ENCODE measurements around the gene GLB1L2. TPM values are rescaled to one million over a fixed set of nuclear protein-coding genes. Genes with fewer than 3 reads are reported as not detected.

GLB1L2 gene
- polyA plus RNA-seq, 4 donors = 1.4 to 9.6 (median 4.2) TPM

DNA sequence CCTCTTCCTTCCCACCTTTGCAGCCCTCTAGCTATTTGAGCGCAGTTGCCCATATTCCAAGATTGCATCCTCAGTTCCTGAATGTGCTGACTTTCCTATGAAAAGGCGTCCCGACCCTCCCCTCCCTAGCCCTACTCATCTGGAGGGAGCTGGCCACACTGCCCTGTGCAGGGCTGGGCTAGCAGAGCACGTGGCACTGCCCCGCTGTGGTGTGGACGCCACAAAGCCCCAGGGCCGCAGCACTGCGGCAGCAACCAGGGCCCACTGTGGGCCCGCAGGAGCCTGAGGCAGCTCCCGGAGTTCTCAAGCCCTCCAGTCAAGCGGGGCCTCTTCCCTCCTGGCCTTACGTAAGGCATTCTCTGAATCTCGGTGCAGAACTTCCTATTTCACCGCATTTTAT, 52.6 kb downstream of the GLB1L2 start:
- FAIRE-seq = no peak

DNA sequence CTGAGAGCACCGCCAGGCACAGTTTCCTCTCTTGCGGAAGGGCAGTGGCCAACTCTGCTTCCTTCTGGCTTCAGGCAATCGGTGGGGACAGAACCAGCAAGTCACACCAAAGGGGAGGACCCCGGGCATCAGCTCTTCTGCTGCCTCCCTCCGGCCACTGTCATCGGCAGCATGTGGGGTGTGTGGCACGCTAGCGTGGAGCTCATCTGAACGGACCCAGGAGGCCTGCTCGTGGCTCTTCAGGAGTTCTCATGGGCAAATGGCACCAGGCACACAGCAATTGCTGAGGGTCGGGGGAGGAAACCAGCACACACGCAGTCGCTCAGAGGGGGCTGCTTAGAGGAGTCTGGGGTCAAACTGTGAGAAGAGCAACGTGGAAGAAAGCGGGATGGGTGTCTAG, 53.4 kb downstream of the GLB1L2 start:
- DNase-seq = no peak
- FAIRE-seq = no peak

More for the DNA sequence above, 52.6 kb downstream of the GLB1L2 start:
- no peak overlapping the region for H3K27ac ChIP-seq (ENCODE audit: low read depth in 1 of 3, low read length in 2 of 3)
- peaks cover 0 to 2% of the 10 kb centered on the region in 2 donors for H3K9me3 ChIP-seq (ENCODE audit: control insufficient read depth in 2 of 2, insufficient read depth in 1 of 2, low read depth in 1 of 2, low read length in 1 of 2)
- DNase-seq = no peak
- H3K36me3 ChIP-seq (ENCODE audit: control insufficient read depth in 3 of 3, insufficient read depth in 2 of 3, low read depth in 1 of 3, low read length in 3 of 3) = no peaks in the 10 kb centered on the region
- H3K4me3 ChIP-seq (ENCODE audit: low read depth in 1 of 3, low read length in 3 of 3) = no peak overlapping the region
- H3K27me3 ChIP-seq (ENCODE audit: control insufficient read depth in 3 of 3, insufficient read depth in 3 of 3, low read length in 3 of 3) = no peaks in the 10 kb centered on the region
- no peaks in the 10 kb centered on the region for H3K4me1 ChIP-seq (ENCODE audit: control insufficient read depth in 3 of 3, insufficient read depth in 2 of 3, low read depth in 1 of 3, low read length in 2 of 3)
- WGBS, 3 donors = 81 to 88% (median 83%) methylated on average over 12 to 14 of the region's 14 CpGs

GRCh38 chr11:134385774-134386565, 54.2 kb downstream of the GLB1L2 start:
- FAIRE-seq = no peak
- no peaks in the 10 kb centered on the region for H3K27me3 ChIP-seq (ENCODE audit: control insufficient read depth in 3 of 3, insufficient read depth in 3 of 3, low read length in 3 of 3)
- H3K27ac ChIP-seq (ENCODE audit: low read depth in 1 of 3, low read length in 2 of 3) = no peak overlapping the region
- DNase-seq = no peak
- H3K9me3 ChIP-seq (ENCODE audit: control insufficient read depth in 2 of 2, insufficient read depth in 1 of 2, low read depth in 1 of 2, low read length in 1 of 2) = no peaks in the 10 kb centered on the region
- WGBS, 3 donors = 42 to 53% (median 45%) methylated on average over 20 of the region's 20 CpGs
- H3K4me1 ChIP-seq (ENCODE audit: control insufficient read depth in 3 of 3, insufficient read depth in 2 of 3, low read depth in 1 of 3, low read length in 2 of 3) = no peaks in the 10 kb centered on the region
- H3K36me3 ChIP-seq (ENCODE audit: control insufficient read depth in 3 of 3, insufficient read depth in 2 of 3, low read depth in 1 of 3, low read length in 3 of 3) = no peaks in the 10 kb centered on the region
- no peak overlapping the region for H3K4me3 ChIP-seq (ENCODE audit: low read depth in 1 of 3, low read length in 3 of 3)

More for the DNA sequence above, 53.4 kb downstream of the GLB1L2 start:
- H3K36me3 ChIP-seq (ENCODE audit: control insufficient read depth in 3 of 3, insufficient read depth in 2 of 3, low read depth in 1 of 3, low read length in 3 of 3) = no peaks in the 10 kb centered on the region
- no peaks in the 10 kb centered on the region for H3K9me3 ChIP-seq (ENCODE audit: control insufficient read depth in 2 of 2, insufficient read depth in 1 of 2, low read depth in 1 of 2, low read length in 1 of 2)
- no peak overlapping the region for H3K4me3 ChIP-seq (ENCODE audit: low read depth in 1 of 3, low read length in 3 of 3)
- no peak overlapping the region for H3K27ac ChIP-seq (ENCODE audit: low read depth in 1 of 3, low read length in 2 of 3)
- WGBS, 3 donors = 87 to 90% (median 89%) methylated on average over 15 of the region's 15 CpGs
- H3K27me3 ChIP-seq (ENCODE audit: control insufficient read depth in 3 of 3, insufficient read depth in 3 of 3, low read length in 3 of 3) = no peaks in the 10 kb centered on the region
- H3K4me1 ChIP-seq (ENCODE audit: control insufficient read depth in 3 of 3, insufficient read depth in 2 of 3, low read depth in 1 of 3, low read length in 2 of 3) = no peaks in the 10 kb centered on the region

DNA sequence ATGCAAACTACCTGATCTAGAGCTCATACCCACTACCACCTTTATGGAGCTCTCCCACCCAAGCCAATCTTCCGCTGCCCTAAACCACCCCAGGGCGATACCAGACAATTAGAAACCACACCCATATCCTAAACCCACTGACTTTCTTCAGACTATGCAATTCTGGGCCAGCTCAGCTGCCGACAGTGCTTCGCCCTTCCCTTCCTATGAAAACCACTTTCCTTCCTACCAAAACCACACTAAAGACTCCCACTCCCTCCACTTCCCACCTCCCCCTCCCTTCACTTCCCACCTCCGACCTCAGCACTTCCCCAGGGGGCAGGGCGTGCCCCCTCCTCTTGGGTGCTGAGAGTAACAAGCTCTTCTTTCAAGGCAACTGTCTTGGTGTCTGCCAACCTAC, 55.2 kb downstream of the GLB1L2 start:
- FAIRE-seq = no peak
- WGBS, 3 donors = 47 to 68% (median 59%) methylated on average over 6 of the region's 6 CpGs

GRCh38 chr11:134387501-134387900, 55.7 kb downstream of the GLB1L2 start:
- DNase-seq (no peak), FAIRE-seq (no peak)

More for the DNA sequence above, 55.2 kb downstream of the GLB1L2 start:
- Histone ChIP-seq H3K4me1 (ENCODE audit: control insufficient read depth in 3 of 3, insufficient read depth in 2 of 3, low read depth in 1 of 3, low read length in 2 of 3) (no peaks in the 10 kb centered on the region), H3K9me3 (ENCODE audit: control insufficient read depth in 2 of 2, insufficient read depth in 1 of 2, low read depth in 1 of 2, low read length in 1 of 2) (no peaks in the 10 kb centered on the region), H3K36me3 (ENCODE audit: control insufficient read depth in 3 of 3, insufficient read depth in 2 of 3, low read depth in 1 of 3, low read length in 3 of 3) (no peaks in the 10 kb centered on the region), H3K4me3 (ENCODE audit: low read depth in 1 of 3, low read length in 3 of 3) (no peak overlapping the region), H3K27me3 (ENCODE audit: control insufficient read depth in 3 of 3, insufficient read depth in 3 of 3, low read length in 3 of 3) (no peaks in the 10 kb centered on the region), H3K27ac (ENCODE audit: low read depth in 1 of 3, low read length in 2 of 3) (no peak overlapping the region)
- DNase-seq = no peak

DNA sequence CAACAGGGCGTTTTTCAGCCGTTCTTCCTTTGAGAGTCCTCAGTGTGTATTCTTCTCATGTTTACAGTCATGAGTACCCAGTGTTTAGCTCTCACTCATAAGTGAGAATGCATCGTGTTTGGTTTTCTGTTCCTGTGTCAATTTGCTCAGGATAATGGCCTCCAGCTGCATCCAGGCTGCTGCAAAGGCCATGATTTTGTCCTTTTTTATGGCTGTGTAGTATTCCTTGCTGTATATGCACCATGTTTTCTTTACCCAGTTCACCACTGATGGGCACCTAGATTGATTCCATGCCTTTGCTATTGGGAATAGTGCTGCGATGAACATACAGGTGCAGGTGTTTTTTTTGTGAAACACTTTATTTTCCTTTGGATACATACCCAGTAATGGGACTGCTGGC, 56.8 kb downstream of the GLB1L2 start:
- 78 to 92% (median 83%) methylated on average over 4 of the region's 4 CpGs for WGBS, 3 donors
- Histone ChIP-seq H3K4me1 (ENCODE audit: control insufficient read depth in 3 of 3, insufficient read depth in 2 of 3, low read depth in 1 of 3, low read length in 2 of 3) (no peaks in the 10 kb centered on the region), H3K27ac (ENCODE audit: low read depth in 1 of 3, low read length in 2 of 3) (no peak overlapping the region), H3K27me3 (ENCODE audit: control insufficient read depth in 3 of 3, insufficient read depth in 3 of 3, low read length in 3 of 3) (peaks cover 0 to 2% (median 0%) of the 10 kb centered on the region in 3 donors), H3K4me3 (ENCODE audit: low read depth in 1 of 3, low read length in 3 of 3) (no peak overlapping the region), H3K36me3 (ENCODE audit: control insufficient read depth in 3 of 3, insufficient read depth in 2 of 3, low read depth in 1 of 3, low read length in 3 of 3) (no peaks in the 10 kb centered on the region), H3K9me3 (ENCODE audit: control insufficient read depth in 2 of 2, insufficient read depth in 1 of 2, low read depth in 1 of 2, low read length in 1 of 2) (no peaks in the 10 kb centered on the region)
- no peak for DNase-seq
- FAIRE-seq = no peak

More at GRCh38 chr11:134387501-134387900, 55.7 kb downstream of the GLB1L2 start:
- peaks cover 0 to 1% (median 0%) of the 10 kb centered on the region in 3 donors for H3K27me3 ChIP-seq (ENCODE audit: control insufficient read depth in 3 of 3, insufficient read depth in 3 of 3, low read length in 3 of 3)
- no peak overlapping the region for H3K27ac ChIP-seq (ENCODE audit: low read depth in 1 of 3, low read length in 2 of 3)
- H3K4me1 ChIP-seq (ENCODE audit: control insufficient read depth in 3 of 3, insufficient read depth in 2 of 3, low read depth in 1 of 3, low read length in 2 of 3) = no peaks in the 10 kb centered on the region
- no peaks in the 10 kb centered on the region for H3K36me3 ChIP-seq (ENCODE audit: control insufficient read depth in 3 of 3, insufficient read depth in 2 of 3, low read depth in 1 of 3, low read length in 3 of 3)
- no peaks in the 10 kb centered on the region for H3K9me3 ChIP-seq (ENCODE audit: control insufficient read depth in 2 of 2, insufficient read depth in 1 of 2, low read depth in 1 of 2, low read length in 1 of 2)
- no peak overlapping the region for H3K4me3 ChIP-seq (ENCODE audit: low read depth in 1 of 3, low read length in 3 of 3)
- WGBS, 3 donors = 88 to 92% (median 89%) methylated on average over 21 of the region's 21 CpGs

DNA sequence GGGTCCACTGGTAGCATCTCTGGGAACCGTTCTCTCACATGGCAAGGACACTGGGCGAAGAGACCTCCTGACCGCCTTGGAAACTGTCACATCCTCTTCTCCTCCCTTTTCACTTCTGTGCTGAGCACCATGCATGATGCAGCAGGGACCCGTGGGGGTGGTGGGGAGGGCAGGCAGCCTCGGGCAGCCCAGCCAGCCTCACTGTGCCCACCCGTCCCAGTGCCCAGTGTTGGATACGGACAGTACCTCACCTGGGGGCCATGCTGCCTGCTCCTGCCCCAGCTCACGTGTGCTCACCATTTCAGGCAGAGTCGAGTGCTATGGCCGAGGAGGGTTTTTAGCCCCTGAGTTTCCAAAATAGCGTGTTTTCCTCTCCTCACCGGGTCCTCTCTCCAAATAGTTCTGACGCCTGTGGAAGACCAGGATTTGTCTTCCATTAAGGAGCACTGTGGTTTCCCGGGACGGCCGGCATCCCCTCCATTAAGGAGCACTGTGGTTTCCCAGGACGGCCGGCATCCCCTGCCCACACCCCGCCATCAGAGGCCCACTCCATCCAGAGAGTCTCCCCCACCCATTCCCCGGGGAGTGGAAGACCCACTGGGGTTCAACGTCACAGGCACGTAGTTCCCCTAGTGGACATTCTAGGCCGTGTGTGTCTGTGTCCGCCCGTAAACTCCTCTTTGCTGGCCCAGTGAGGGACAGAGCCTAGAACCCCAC, 57.8 kb downstream of the GLB1L2 start:
- Histone ChIP-seq H3K9me3 (ENCODE audit: control insufficient read depth in 2 of 2, insufficient read depth in 1 of 2, low read depth in 1 of 2, low read length in 1 of 2) (no peaks in the 10 kb centered on the region), H3K27ac (ENCODE audit: low read depth in 1 of 3, low read length in 2 of 3) (no peak overlapping the region), H3K4me3 (ENCODE audit: low read depth in 1 of 3, low read length in 3 of 3) (no peak overlapping the region), H3K27me3 (ENCODE audit: control insufficient read depth in 3 of 3, insufficient read depth in 3 of 3, low read length in 3 of 3) (peaks cover 0 to 2% (median 0%) of the 10 kb centered on the region in 3 donors), H3K4me1 (ENCODE audit: control insufficient read depth in 3 of 3, insufficient read depth in 2 of 3, low read depth in 1 of 3, low read length in 2 of 3) (no peaks in the 10 kb centered on the region), H3K36me3 (ENCODE audit: control insufficient read depth in 3 of 3, insufficient read depth in 2 of 3, low read depth in 1 of 3, low read length in 3 of 3) (no peaks in the 10 kb centered on the region)
- DNase-seq (no peak), FAIRE-seq (no peak)
- 86 to 89% (median 88%) methylated on average over 23 to 25 of the region's 25 CpGs for WGBS, 3 donors

- no peak overlapping the region for H3K4me3 ChIP-seq (ENCODE audit: low read depth in 1 of 3, low read length in 3 of 3)
- FAIRE-seq = no peak
- H3K36me3 ChIP-seq (ENCODE audit: control insufficient read depth in 3 of 3, insufficient read depth in 2 of 3, low read depth in 1 of 3, low read length in 3 of 3) = no peaks in the 10 kb centered on the region
- no peak for DNase-seq
- H3K4me1 ChIP-seq (ENCODE audit: control insufficient read depth in 3 of 3, insufficient read depth in 2 of 3, low read depth in 1 of 3, low read length in 2 of 3) = no peaks in the 10 kb centered on the region
- 76 to 80% (median 77%) methylated on average over 15 of the region's 15 CpGs for WGBS, 3 donors
- H3K27me3 ChIP-seq (ENCODE audit: control insufficient read depth in 3 of 3, insufficient read depth in 3 of 3, low read length in 3 of 3) = peaks cover 0 to 2% (median 0%) of the 10 kb centered on the region in 3 donors
- no peak overlapping the region for H3K27ac ChIP-seq (ENCODE audit: low read depth in 1 of 3, low read length in 2 of 3)
- H3K9me3 ChIP-seq (ENCODE audit: control insufficient read depth in 2 of 2, insufficient read depth in 1 of 2, low read depth in 1 of 2, low read length in 1 of 2) = no peaks in the 10 kb centered on the region
Observed at GRCh38 chr11:134390706-134391569, 59.1 kb downstream of the GLB1L2 start.
